Loucy (cell line): ENCODE measurements around the gene DDO.
A peak's percentile ranks its signal among the peaks of the same experiment; 100 is the strongest.

ENCODE experiments used
- H2AFZ ChIP-seq: fragments of 200-600 bp; sonication (generic); 2 replicates; pipeline ENCODE4 v1.6.0; 2016; ENCODE audit warnings: antibody characterized with exemption, mild to moderate bottlenecking, low read length, moderate library complexity
- H3F3A ChIP-seq: fragments of 200-600 bp; 2 replicates; pipeline ENCODE4 v1.6.0; 2016; ENCODE audit warnings: antibody characterized with exemption, low read depth, mild to moderate bottlenecking
- H3K27me3 ChIP-seq: fragments of 200-600 bp; sonication (generic); 2 replicates; pipeline ENCODE4 v1.6.1; 2014; ENCODE audit warnings: low read length, mild to moderate bottlenecking; ENCODE audit not compliant: insufficient read depth, poor library complexity, severe bottlenecking
- H3K36me3 ChIP-seq: fragments of 200-600 bp; sonication (generic); 2 replicates; pipeline ENCODE4 v1.6.1; 2016; ENCODE audit warnings: low read length; ENCODE audit not compliant: insufficient read depth
- H3K4me1 ChIP-seq: fragments of 200-600 bp; sonication (generic); 2 replicates; pipeline ENCODE4 v1.5.1; 2014; ENCODE audit warnings: low read length, mild to moderate bottlenecking; ENCODE audit not compliant: insufficient read depth, poor library complexity, severe bottlenecking
- H3K4me2 ChIP-seq: fragments of 200-600 bp; sonication (generic); 2 replicates; pipeline ENCODE4 v1.6.0; 2014; ENCODE audit warnings: antibody characterized with exemption, low read length, low read depth, mild to moderate bottlenecking; ENCODE audit not compliant: poor library complexity, severe bottlenecking
- H3K4me3 ChIP-seq: fragments of 200-600 bp; sonication (generic); 2 replicates; pipeline ENCODE4 v1.5.1; 2014; ENCODE audit warnings: low read length, mild to moderate bottlenecking, mixed read lengths; ENCODE audit not compliant: poor library complexity, severe bottlenecking
- H3K79me2 ChIP-seq: fragments of 200-600 bp; sonication (generic); 2 replicates; pipeline ENCODE4 v1.6.1; 2014; ENCODE audit warnings: low read length; ENCODE audit not compliant: insufficient read depth
- H3K9ac ChIP-seq: fragments of 200-600 bp; sonication (generic); 2 replicates; pipeline ENCODE4 v1.6.0; 2014; ENCODE audit warnings: mild to moderate bottlenecking, low read depth, low read length, moderate library complexity; ENCODE audit not compliant: poor library complexity, severe bottlenecking
- H3K9me2 ChIP-seq: fragments of 200-600 bp; sonication (generic); replicated peaks from 2 replicates; pipeline ENCODE4 v1.6.1; 2016; ENCODE audit warnings: low read depth, low read length, mixed read lengths
- H3K9me3 ChIP-seq: fragments of 200-600 bp; sonication (generic); 2 replicates; pipeline ENCODE4 v1.6.1; 2014; ENCODE audit warnings: mild to moderate bottlenecking, antibody characterized with exemption, low read length, low read depth; ENCODE audit not compliant: insufficient read depth
- H4K20me1 ChIP-seq: fragments of 200-600 bp; sonication (generic); 2 replicates; pipeline ENCODE4 v1.6.0; 2014; ENCODE audit warnings: antibody characterized with exemption, low read length, mild to moderate bottlenecking; ENCODE audit not compliant: insufficient read depth, poor library complexity, severe bottlenecking
- EZH2phosphoT487 ChIP-seq: fragments of 200-600 bp; IDR thresholded peaks from 2 replicates; pipeline ENCODE4 v1.6.1; 2018; ENCODE audit warnings: antibody characterized with exemption, mild to moderate bottlenecking, moderate library complexity, borderline replicate concordance
- TF ChIP-seq, protein P1 (sequence below): fragments of 200-600 bp; sonication (generic); conservative IDR thresholded peaks from 2 replicates; pipeline ENCODE4 v1.5.1; 2014; ENCODE audit warnings: mild to moderate bottlenecking, antibody characterized with exemption, low read length

Gene DDO

DNA sequence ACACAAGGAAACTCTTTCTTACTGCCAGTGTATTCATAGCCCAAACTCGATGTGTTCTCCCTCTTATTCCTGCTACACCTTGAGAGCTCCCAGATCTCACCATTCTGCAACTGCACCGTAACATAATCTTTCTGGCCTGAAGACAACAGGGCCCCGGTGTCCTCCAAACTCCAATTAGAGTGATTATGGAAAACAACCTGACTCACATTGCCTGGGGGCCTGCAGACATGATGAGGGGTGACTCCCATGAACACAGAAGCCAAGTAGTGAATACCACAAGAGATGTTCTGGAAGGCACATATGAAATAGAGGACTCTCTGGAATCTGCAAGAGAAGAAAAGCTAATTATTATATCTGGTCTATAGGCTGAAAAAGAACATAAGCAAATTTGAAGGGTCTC lies 41.3 kb upstream of the DDO start:
- H3K27me3 ChIP-seq = no peaks in the 10 kb centered on the region
- H3K9ac ChIP-seq = no peak overlapping the region
- TF ChIP-seq, protein P1, sequence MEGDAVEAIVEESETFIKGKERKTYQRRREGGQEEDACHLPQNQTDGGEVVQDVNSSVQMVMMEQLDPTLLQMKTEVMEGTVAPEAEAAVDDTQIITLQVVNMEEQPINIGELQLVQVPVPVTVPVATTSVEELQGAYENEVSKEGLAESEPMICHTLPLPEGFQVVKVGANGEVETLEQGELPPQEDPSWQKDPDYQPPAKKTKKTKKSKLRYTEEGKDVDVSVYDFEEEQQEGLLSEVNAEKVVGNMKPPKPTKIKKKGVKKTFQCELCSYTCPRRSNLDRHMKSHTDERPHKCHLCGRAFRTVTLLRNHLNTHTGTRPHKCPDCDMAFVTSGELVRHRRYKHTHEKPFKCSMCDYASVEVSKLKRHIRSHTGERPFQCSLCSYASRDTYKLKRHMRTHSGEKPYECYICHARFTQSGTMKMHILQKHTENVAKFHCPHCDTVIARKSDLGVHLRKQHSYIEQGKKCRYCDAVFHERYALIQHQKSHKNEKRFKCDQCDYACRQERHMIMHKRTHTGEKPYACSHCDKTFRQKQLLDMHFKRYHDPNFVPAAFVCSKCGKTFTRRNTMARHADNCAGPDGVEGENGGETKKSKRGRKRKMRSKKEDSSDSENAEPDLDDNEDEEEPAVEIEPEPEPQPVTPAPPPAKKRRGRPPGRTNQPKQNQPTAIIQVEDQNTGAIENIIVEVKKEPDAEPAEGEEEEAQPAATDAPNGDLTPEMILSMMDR = no peak
- TF ChIP-seq EZH2phosphoT487 = no peak

DNA sequence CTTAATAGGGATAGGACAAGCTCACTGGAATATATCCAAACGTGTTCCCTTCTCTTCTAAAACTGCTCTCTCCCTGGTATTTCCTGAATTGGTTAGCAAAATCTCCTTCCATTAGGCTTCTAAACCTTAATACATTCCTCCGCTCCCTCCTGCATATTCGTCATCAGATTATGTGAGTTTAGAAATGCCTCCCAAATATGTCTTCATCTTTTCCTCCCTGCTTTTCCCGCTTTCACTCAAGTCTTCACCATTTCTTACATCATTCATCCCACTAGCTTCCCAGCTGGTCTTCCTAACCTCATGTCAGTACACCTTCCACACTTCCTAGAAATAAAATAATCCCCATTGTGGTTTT lies 34.1 kb upstream of the DDO start:
- H3K4me3 ChIP-seq = no peak overlapping the region
- no peak for TF ChIP-seq EZH2phosphoT487
- TF ChIP-seq, protein P1 = no peak
- H3K36me3 ChIP-seq = no peaks in the 10 kb centered on the region
- peak overlapping the region; percentile 50 for H3K4me2 ChIP-seq
- no peaks in the 10 kb centered on the region for H3K9me2 ChIP-seq
- no peaks in the 10 kb centered on the region for H4K20me1 ChIP-seq
- no peak overlapping the region for H3K9ac ChIP-seq
- peaks cover 37% of the 10 kb centered on the region for H3K4me1 ChIP-seq
- no peaks in the 10 kb centered on the region for H3K9me3 ChIP-seq
- no peaks in the 10 kb centered on the region for H3F3A ChIP-seq
- H2AFZ ChIP-seq = no peak overlapping the region
- no peaks in the 10 kb centered on the region for H3K27me3 ChIP-seq
- no peaks in the 10 kb centered on the region for H3K79me2 ChIP-seq

More for the DNA sequence above, 41.3 kb upstream of the DDO start:
- H3K4me2 ChIP-seq = no peak overlapping the region
- no peaks in the 10 kb centered on the region; the same call in 1 of the 2 replicates for H3K9me3 ChIP-seq
- no peaks in the 10 kb centered on the region for H3K4me1 ChIP-seq
- H2AFZ ChIP-seq = no peak overlapping the region
- no peak overlapping the region for H3K4me3 ChIP-seq
- no peaks in the 10 kb centered on the region for H3K9me2 ChIP-seq
- H3F3A ChIP-seq = no peaks in the 10 kb centered on the region
- no peaks in the 10 kb centered on the region for H3K36me3 ChIP-seq
- H4K20me1 ChIP-seq = no peaks in the 10 kb centered on the region
- no peaks in the 10 kb centered on the region for H3K79me2 ChIP-seq

DNA sequence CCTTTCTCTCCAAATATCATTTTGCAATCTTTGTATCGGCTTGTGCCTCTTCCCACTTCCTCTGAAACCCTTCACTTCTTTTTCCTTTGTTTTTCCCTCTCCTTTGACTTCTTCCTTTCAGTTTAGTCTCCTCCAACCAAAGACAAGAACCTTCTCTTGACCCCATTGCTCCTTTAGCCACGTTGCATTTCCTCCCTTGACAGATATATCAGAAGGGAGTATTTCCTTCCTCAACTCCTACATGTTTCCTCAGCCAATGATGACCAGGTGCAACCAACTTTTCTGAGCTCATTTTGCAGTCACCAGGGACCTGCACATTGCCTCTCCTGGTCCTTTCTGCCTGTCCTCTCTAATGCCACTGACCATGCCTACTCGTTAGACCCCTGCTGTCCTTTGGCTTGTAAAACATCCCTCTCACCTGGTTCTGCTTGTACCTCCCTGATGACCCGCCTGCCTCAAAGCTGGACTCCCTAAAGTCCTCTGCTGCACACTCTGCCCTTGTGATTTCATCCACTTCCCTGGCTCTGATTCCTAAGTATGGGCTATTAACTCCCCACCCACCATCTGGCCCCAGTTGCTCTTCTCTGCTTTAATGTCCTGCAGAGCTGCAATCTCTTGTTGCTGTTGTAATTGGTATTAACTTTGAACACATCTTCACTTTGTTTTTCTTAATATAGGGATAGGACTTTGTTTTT lies 33.6 kb upstream of the DDO start:
- Histone ChIP-seq H3F3A (no peaks in the 10 kb centered on the region), H2AFZ (peak overlapping the region; percentile 90), H3K4me2 (peak overlapping the region; percentile 50), H3K27me3 (no peaks in the 10 kb centered on the region), H3K9ac (peak overlapping the region; percentile 5), H3K4me1 (peaks cover 37% of the 10 kb centered on the region), H3K79me2 (no peaks in the 10 kb centered on the region), H3K36me3 (no peaks in the 10 kb centered on the region), H4K20me1 (no peaks in the 10 kb centered on the region), H3K4me3 (peak overlapping the region; percentile 23), H3K9me3 (no peaks in the 10 kb centered on the region), H3K9me2 (no peaks in the 10 kb centered on the region)
- no peak for TF ChIP-seq EZH2phosphoT487
- TF ChIP-seq, protein P1 = no peak
